PC-9 (cell line): Measurements from ENCODE around the gene CCDC138. TPM values are rescaled to one million over a fixed set of nuclear protein-coding genes. Genes with fewer than 3 reads are reported as not detected.

Experiments used
- BruUV-seq: library from RNA; stranded (reverse); fragments of 400-500 nt; replicated peaks from 2 replicates; lab custom pipeline; 2021; lab: Mats Ljungman, UMichigan
- CTCF ChIA-PET: fragments of 300-600 bp; sonication (Branson Sonifier 250); formaldehyde crosslinking; loops from one replicate; lab custom pipeline; 2022; ENCODE audit warnings: antibody characterized with exemption; lab: Charles Lee
- POLR2A ChIA-PET: fragments of 300-600 bp; sonication (Branson Sonifier 250); formaldehyde crosslinking; loops from one replicate; lab custom pipeline; 2022; ENCODE audit warnings: antibody characterized with exemption; ENCODE audit not compliant: unreplicated experiment; lab: Charles Lee
- DNase-seq, 2 experiments: peaks; one replicate each; pipeline versions ENCODE4 v3.0.0 to v3.0.0-alpha.2; 2015 to 2022; ENCODE audit warnings: mixed read lengths in 1 of 2
- H2AFZ ChIP-seq: fragments of 200-600 bp; sonication (generic); 2 replicates; pipeline ENCODE4 v1.8.1; 2017; ENCODE audit warnings: antibody characterized with exemption
- H3F3A ChIP-seq: fragments of 200-600 bp; sonication (generic); 2 replicates; pipeline ENCODE4 v1.8.1; 2017; ENCODE audit warnings: antibody characterized with exemption, mild to moderate bottlenecking, low read depth; ENCODE audit not compliant: insufficient read depth
- H3K27ac ChIP-seq: fragments of 200-600 bp; sonication (generic); 2 replicates; pipeline ENCODE4 v1.6.1; 2016; ENCODE audit warnings: mixed run types
- H3K27me3 ChIP-seq: fragments of 200-600 bp; sonication (generic); 2 replicates; pipeline ENCODE4 v1.6.1; 2016; ENCODE audit warnings: low read depth, mixed run types; ENCODE audit not compliant: insufficient read depth
- H3K36me3 ChIP-seq: fragments of 200-600 bp; sonication (generic); 2 replicates; pipeline ENCODE4 v1.6.1; 2016; ENCODE audit warnings: low read depth, mixed run types
- H3K4me1 ChIP-seq: fragments of 200-600 bp; sonication (generic); replicated peaks from 2 replicates; pipeline ENCODE4 v1.6.1; 2016; ENCODE audit warnings: mixed run types; ENCODE audit not compliant: insufficient read depth
- H3K4me2 ChIP-seq: fragments of 200-600 bp; sonication (generic); 2 replicates; pipeline ENCODE4 v1.6.1; 2017; ENCODE audit warnings: mixed run types
- H3K4me3 ChIP-seq: fragments of 200-600 bp; sonication (generic); 2 replicates; pipeline ENCODE4 v1.6.1; 2016; ENCODE audit warnings: mixed run types
- H3K79me2 ChIP-seq: fragments of 200-600 bp; sonication (generic); 2 replicates; pipeline ENCODE4 v1.6.1; 2017; ENCODE audit warnings: low read depth, mixed run types
- H3K9me2 ChIP-seq: fragments of 200-600 bp; sonication (generic); 2 replicates; pipeline ENCODE4 v1.8.1; 2017; ENCODE audit warnings: mild to moderate bottlenecking; ENCODE audit not compliant: insufficient read depth
- H3K9me3 ChIP-seq: fragments of 200-600 bp; sonication (generic); 2 replicates; pipeline ENCODE4 v1.8.1; 2016; ENCODE audit warnings: low read depth; ENCODE audit not compliant: insufficient read depth
- H4K20me1 ChIP-seq: fragments of 200-600 bp; sonication (generic); 2 replicates; pipeline ENCODE4 v1.8.1; 2017; ENCODE audit not compliant: insufficient read depth
- EZH2 ChIP-seq: fragments of 200-600 bp; sonication (generic); IDR thresholded peaks from 2 replicates; pipeline ENCODE4 v1.8.0; 2017; ENCODE audit warnings: antibody characterized with exemption, low read depth
- intact Hi-C: fragments of 100-400 bp; cut with micrococcal nuclease; formaldehyde crosslinking; loops from one replicate; pipeline ENCODE4 v1.10.0; 2022; ENCODE audit not compliant: unreplicated experiment
- total RNA-seq: library from RNA; stranded (reverse); gene quantifications from 2 replicates; pipeline ENCODE4 v1.2.3, GENCODE V29; 2021
- TF ChIP-seq, protein P1 (sequence below): fragments of 200-600 bp; sonication (generic); conservative IDR thresholded peaks from 2 replicates; pipeline ENCODE4 v1.6.1; 2017; ENCODE audit warnings: mixed run types, antibody characterized with exemption, mild to moderate bottlenecking, moderate library complexity

CCDC138 gene
- total RNA-seq, 1 experiment from 2014 or later, result 10.1 TPM

DNA sequence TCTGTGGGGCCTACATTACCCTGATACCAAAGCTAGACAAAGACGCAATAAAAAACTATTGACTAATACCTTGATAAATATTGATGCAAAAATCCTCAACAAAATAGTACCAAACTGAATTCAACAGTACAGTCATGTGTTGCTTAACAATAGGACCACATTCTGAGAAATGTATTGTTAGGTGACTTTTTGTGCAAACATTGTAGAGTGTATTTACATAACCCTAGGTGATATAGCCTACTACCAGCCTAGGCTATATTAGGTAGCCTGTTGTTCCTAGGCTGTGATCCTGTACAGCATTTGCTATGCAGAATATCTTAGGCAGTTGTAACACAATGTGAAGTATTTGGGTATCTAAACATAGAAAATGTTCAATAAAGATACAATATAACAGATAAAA is 36.7 kb downstream of the CCDC138 start:
- no TSS peak for BruUV-seq
- Histone ChIP-seq H3K4me3 (no peak overlapping the region), H3K9me2 (no peaks in the 10 kb centered on the region), H3K27ac (no peak overlapping the region), H4K20me1 (no peaks in the 10 kb centered on the region), H2AFZ (no peak overlapping the region), H3K27me3 (no peaks in the 10 kb centered on the region), H3K9me3 (no peaks in the 10 kb centered on the region; the same call in 1 of the 2 replicates), H3K4me2 (no peak overlapping the region), H3K4me1 (no peaks in the 10 kb centered on the region), H3K79me2 (no peaks in the 10 kb centered on the region), H3K36me3 (peaks cover 5% of the 10 kb centered on the region), H3F3A (no peaks in the 10 kb centered on the region)
- intact Hi-C loops, result no loop called here
- TF ChIP-seq EZH2, result no peak
- TF ChIP-seq, protein P1, sequence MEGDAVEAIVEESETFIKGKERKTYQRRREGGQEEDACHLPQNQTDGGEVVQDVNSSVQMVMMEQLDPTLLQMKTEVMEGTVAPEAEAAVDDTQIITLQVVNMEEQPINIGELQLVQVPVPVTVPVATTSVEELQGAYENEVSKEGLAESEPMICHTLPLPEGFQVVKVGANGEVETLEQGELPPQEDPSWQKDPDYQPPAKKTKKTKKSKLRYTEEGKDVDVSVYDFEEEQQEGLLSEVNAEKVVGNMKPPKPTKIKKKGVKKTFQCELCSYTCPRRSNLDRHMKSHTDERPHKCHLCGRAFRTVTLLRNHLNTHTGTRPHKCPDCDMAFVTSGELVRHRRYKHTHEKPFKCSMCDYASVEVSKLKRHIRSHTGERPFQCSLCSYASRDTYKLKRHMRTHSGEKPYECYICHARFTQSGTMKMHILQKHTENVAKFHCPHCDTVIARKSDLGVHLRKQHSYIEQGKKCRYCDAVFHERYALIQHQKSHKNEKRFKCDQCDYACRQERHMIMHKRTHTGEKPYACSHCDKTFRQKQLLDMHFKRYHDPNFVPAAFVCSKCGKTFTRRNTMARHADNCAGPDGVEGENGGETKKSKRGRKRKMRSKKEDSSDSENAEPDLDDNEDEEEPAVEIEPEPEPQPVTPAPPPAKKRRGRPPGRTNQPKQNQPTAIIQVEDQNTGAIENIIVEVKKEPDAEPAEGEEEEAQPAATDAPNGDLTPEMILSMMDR, result no peak
- no peak for DNase-seq
- POLR2A ChIA-PET, result no interaction called here
- CTCF ChIA-PET, result no interaction called here

DNA sequence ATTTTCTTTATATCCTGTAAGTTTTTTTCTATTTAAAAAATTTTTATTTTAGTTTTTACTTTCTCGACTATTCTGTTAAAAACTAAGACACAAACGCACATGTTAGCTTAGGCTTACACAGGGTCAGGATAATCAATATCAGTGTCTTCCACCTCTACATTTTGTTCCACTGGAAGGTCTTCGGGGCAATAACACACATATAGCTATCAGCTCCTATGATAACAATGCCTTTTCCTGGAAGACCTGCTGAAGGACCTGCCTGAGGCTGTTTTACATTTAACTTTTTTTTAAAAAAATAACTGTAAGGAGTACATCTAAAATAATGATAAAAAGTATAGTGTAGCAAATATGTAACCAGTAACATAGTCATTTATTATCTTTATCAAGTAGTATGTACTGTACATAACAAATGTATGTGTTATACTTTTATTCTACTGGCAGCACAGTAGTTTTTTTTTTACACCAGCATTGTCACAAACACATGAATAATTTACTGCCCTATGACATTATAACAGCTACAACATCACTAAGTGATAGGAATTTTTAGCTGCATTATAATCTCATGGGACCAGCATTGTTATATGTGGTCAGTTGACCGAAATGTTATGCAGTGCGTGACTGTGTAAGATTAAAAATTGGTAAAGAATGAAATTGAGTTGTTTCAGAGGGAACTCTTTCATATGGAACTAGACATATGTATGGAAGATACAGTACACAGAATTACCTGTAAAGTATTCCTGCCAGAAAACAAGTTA is 37.9 kb downstream of the CCDC138 start:
- Histone ChIP-seq H3K4me1 (no peaks in the 10 kb centered on the region), H2AFZ (no peak overlapping the region), H3K27me3 (no peaks in the 10 kb centered on the region), H3K4me2 (no peak overlapping the region), H4K20me1 (no peaks in the 10 kb centered on the region), H3K36me3 (peaks cover 5% of the 10 kb centered on the region; the same call in 1 of the 2 replicates), H3F3A (0 out of 2 replicates have a peak, but pooled peaks cover 3% of the 10 kb centered on the region), H3K27ac (no peak overlapping the region), H3K9me3 (no peaks in the 10 kb centered on the region; the same call in 1 of the 2 replicates), H3K79me2 (no peaks in the 10 kb centered on the region), H3K4me3 (no peak overlapping the region), H3K9me2 (no peaks in the 10 kb centered on the region)
- DNase-seq, result no peak
- no peak for TF ChIP-seq EZH2
- TF ChIP-seq, protein P1, result no peak
- ChIA-PET CTCF (no interaction called here), POLR2A (interaction anchor here (0.6 kb wide), 1 partner anchor 15 kb away, joined by 14 read pairs; no protein-coding TSS in a partner anchor)
- no TSS peak for BruUV-seq
- intact Hi-C loops, result no loop called here

DNA sequence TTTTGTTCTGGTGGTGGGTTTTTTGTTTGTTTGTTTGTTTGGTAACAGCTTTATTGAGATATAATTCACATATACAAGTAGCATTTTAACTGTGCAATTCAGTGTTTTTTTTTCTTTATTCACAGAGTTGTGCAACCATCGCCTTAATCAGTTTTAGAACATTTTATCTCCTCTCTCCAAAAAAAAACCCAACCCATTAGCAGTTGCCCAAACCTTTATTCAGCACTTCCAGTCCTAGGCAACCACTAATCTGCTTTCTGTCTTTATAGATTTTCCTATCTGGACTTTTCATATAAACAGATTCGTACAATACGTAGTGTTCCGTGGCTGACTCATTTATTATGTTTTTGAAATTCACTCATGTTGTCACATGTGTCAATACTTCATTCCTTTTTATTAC is 38.7 kb downstream of the CCDC138 start:
- ChIA-PET CTCF (no interaction called here), POLR2A (interaction anchor here (0.6 kb wide), 1 partner anchor 14 kb away, joined by 14 read pairs; no protein-coding TSS in a partner anchor)
- H3K79me2 ChIP-seq, result no peaks in the 10 kb centered on the region
- no peak overlapping the region for H3K27ac ChIP-seq
- 0 out of 2 replicates have a peak, but pooled peaks cover under 1% of the 10 kb centered on the region for H3K36me3 ChIP-seq
- H3K4me2 ChIP-seq, result no peak overlapping the region
- no peak overlapping the region for H3K4me3 ChIP-seq
- no peaks in the 10 kb centered on the region for H3K4me1 ChIP-seq
- TF ChIP-seq EZH2, result no peak
- TF ChIP-seq, protein P1, result no peak
- DNase-seq, result no peak
- H4K20me1 ChIP-seq, result no peaks in the 10 kb centered on the region
- H2AFZ ChIP-seq, result no peak overlapping the region
- H3F3A ChIP-seq, result 0 out of 2 replicates have a peak, but pooled peaks cover 4% of the 10 kb centered on the region
- no peaks in the 10 kb centered on the region for H3K9me2 ChIP-seq
- H3K9me3 ChIP-seq, result no peaks in the 10 kb centered on the region
- BruUV-seq, result no TSS peak
- no peaks in the 10 kb centered on the region for H3K27me3 ChIP-seq
- intact Hi-C loops, result no loop called here
